H1 (cell line): ENCODE data around the gene CTNNA3. TPM values are rescaled to one million over a fixed set of nuclear protein-coding genes. Genes with fewer than 3 reads are reported as not detected.

Experiments
- HDAC2 ChIP-seq, 2 experiments: fragments of 300-600 bp in 1 of 2; sonication (generic) in 1 of 2; IDR thresholded peaks; 2 replicates each; pipeline ENCODE4 v1.6.1; 2011 to 2012; ENCODE audit warnings: low read depth in 2 of 2, low read length in 2 of 2, mild to moderate bottlenecking in 2 of 2, moderate library complexity in 2 of 2, borderline replicate concordance in 1 of 2, inconsistent platforms in 1 of 2
- HDAC6 ChIP-seq: IDR thresholded peaks from one replicate; pipeline ENCODE4 v1.7.1; 2012; ENCODE audit warnings: low read depth, mild to moderate bottlenecking, inconsistent platforms, low read length, moderate library complexity
- TCF12 ChIP-seq: IDR thresholded peaks from 2 replicates; pipeline ENCODE4 v1.6.1; 2011; ENCODE audit warnings: low read depth, mild to moderate bottlenecking, low read length
- polyA plus RNA-seq, 7 experiments: library from polyadenylated mRNA; depleted of rRNA in 3 of 7; stranded (reverse) in 5 of 7; unstranded in 2 of 7; fragments of >200 nt in 5 of 7; fragments of 200-250 nt in 2 of 7; gene quantifications; 1 replicate in 5 of 7; 2 replicates in 1 of 7; 4 replicates in 1 of 7; pipeline versions ENCODE4 v1.2.1 to v1.2.3, GENCODE V29; 2011 to 2013; ENCODE audit warnings: missing spikeins in 2 of 7, mixed read lengths in 2 of 7
- total RNA-seq: library from RNA; stranded (reverse); fragmentation: NEBNext Ultra II Directional; extraction: Animal tissue kit (Norgen Biotek cat#: 25700); gene quantifications from 2 replicates; pipeline ENCODE4 v1.2.1, GENCODE V29; 2021

The CTNNA3 gene
- total and polyA plus RNA-seq, 2 of the 8 experiments (the other 6 are each of a cell fraction or from before 2014, with no cell fraction given), result 1.3 to 1.5 TPM

DNA sequence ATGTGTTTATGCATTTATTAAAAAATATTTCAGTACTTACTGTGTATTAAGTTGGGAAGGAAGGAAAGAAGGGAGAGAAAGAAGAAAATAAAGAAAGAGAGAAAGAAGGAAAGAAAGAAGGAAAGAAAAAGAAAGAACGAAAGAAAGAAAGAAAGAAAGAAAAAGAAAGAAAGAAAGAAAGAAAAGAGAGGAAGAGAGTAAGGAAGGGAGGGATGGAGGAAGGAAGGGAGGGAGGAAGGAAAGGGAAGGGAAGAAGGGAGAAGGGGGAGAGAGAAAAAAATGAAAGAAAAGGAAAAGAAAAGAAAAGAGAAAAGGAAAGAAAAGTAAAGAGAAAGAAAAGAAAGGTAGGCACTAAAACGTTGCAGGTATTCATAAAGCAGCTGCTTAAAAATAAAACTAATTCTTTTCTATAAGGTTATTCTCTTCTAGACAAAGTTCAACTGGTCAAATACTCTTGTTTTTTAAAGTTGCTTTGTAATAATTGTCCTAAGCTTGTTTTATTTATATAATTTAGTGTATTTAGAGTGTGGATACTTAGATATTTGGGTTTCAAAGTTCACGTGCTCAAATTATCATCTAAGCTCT is 1473.4 kb downstream of the CTNNA3 start (continued):
- TF ChIP-seq HDAC2 (IDR thresholded peaks at IDR 0.05; ENCODE audit: borderline replicate concordance in 1 of 2, low read depth in 2 of 2, low read length in 2 of 2) (no peak), TCF12 (no peak), HDAC6 (no peak)
- TF ChIP-seq, all 59 proteins: peak for 0
